Brain pericyte (primary cell): ENCODE data around the gene PCSK6.

ENCODE experiments used
- DNase-seq: peaks from one replicate; pipeline ENCODE4 v3.0.0-alpha.2; 2012; ENCODE audit warnings: low read depth, low spot score

Gene PCSK6

DNA sequence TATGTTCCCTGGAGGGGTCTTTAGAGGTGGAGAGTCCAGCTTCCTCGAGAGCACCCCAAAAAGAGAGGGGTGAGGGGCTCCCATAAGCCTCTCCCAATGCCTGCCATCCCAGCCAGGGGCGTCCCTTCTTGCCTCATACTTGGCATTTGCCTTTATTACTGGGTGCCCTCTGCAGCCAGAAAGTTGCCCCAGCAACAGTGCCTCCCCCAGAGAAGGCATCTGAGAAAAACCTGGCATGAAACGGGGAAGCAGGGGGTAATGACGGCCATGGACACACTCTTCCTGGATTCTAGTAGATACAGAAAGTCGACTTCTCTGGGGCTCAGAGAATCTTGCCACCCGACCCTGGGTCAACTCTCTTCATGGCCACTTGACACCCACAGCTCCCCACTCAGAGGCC lies 90.1 kb downstream of the PCSK6 start:
- DNase-seq = no peak

DNA sequence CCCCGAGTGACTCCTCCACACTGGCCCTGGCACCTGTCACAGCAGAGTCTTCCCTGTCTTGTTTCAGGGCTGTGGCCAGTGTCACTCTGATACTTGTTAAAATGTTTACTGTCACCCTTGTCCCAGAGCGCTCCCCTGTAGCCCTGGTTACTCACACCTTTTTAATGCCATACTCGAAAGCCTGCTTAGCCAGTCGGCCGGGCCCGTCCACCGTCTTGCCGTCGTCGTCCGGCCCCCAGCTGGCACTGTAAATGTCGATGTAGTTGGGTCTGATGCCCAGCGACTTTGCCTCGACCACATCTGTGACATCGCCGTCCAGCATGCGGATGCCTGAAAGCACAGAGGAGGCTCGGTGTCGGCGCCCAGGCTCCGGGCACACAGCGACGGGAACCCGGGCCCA lies 91.3 kb downstream of the PCSK6 start:
- DNase-seq = no peak

DNA sequence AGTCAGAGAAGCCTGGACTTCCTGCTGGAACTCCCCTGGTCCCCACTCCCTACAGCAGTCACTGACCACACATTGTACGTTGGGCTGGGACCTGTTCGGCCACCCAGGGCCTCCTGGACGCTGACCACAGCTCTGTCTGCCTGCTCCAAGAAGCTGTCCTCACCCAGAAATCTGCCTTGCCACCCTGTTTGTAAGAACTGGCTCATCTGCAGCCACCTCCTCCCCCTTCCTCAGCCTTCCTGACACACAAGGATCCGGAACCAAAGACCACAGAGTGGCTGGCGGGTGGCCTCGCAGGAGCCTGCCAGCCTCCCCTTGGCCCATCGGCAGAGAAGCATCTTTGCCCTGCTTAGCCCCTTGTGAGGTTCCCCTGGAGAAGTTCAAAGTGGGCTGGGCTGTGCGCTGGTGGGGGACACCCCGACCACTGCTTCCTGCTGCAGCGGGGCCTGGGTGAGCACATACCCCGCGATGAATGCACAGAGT lies 91.9 kb downstream of the PCSK6 start:
- no peak for DNase-seq

DNA sequence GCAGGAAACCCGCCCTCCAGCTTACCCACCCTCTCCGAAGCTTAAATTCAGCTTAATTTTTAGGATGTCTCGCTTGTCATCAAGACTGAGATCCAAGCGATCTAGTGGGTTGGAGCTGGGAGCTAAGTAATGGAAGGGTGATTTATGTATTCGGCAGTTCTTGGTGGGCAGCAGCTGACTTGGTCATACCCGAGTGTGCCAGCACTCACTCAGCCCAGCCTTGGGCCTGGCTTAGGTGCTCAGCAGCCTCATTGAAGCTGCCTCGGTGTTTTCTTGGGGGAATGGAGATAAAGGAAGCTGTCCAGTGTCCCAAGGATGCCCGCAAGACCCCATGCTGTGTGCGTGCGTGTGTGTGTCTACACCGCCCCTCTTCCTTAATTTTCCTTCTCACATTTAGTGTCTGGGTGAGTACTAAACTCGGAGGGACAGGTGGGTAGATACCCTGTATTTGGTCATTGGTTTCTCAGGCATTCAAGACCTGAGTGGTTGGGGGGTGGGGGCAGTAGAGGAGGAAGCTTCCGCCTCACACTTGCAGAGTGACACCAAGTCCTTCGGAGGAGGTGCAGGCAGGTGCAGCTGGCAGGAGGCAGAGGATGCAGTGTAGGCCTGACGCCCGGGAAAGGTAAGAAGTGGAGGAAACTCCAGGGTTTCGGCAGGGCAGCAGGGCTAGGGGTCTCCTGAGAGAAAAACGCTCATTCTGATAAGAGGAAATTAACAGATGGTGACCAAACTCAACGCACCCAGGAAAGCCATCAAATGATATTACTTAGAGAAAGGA lies 92.8 kb downstream of the PCSK6 start:
- DNase-seq = no peak

DNA sequence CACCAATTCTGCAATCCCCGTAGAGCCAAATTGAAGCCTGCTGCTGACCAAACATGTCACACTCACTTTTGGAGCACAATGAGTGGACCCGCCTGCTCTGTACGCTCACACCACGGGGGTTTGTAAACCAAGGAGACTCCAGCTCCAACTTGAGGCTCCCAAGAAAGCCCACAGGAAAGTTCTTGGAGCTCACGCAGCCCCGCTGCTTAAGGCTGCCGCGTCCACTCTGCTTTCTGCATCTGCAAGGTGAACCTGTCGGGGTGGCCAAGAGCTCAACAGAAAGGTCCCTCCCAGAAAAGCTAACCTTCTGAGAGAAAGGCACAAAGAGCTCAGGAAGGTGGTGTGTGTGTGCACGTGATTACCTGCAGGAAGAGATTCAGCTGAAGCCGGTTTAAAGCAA lies 94.9 kb downstream of the PCSK6 start:
- no peak for DNase-seq

DNA sequence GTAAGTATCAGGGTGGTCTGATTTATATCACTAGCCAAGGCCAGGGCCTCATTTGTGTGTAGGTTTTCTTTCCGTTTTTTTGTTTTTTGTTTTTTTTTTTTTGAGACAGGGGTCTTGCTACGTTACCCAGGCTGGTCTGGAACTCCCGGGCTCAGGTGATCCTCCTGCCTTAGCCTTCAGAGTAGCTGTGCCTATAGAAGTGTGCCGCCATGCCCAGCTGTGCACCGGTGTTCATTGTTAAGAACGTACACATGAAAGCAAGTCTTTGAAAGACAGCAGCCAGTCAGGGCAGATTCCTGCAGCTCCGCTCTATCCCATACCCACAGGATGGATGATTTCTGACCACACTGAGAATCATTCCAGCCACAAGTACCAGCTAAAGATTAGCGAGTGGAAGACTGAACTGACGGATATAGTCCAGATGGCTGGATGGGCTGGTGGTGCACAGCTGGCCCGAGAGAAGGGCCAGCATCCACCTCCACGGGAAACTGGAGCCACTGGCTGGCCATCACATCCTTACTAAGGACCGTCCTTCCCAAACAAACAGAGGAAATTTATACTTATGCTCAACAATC lies 95.4 kb downstream of the PCSK6 start:
- no peak for DNase-seq

DNA sequence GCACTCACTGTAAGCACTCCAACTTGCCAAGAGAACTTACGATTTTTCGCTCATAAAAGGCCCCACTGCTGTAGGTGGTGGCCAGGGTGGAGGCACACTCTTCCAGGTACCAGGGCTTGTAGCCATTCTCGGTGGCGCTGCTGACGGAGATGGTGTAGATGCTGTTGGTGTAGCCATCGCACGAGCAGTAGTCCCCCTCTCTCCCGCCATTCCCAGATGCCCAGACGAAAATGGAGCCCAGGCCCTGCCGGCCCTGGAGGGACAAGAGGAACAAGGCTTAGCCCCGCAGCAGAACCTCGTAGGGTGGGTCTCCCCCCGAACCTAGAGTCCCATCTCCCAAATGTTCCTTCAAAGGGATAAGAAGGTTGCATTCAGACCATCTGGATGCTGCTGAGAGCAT lies 96.3 kb downstream of the PCSK6 start:
- DNase-seq = no peak

DNA sequence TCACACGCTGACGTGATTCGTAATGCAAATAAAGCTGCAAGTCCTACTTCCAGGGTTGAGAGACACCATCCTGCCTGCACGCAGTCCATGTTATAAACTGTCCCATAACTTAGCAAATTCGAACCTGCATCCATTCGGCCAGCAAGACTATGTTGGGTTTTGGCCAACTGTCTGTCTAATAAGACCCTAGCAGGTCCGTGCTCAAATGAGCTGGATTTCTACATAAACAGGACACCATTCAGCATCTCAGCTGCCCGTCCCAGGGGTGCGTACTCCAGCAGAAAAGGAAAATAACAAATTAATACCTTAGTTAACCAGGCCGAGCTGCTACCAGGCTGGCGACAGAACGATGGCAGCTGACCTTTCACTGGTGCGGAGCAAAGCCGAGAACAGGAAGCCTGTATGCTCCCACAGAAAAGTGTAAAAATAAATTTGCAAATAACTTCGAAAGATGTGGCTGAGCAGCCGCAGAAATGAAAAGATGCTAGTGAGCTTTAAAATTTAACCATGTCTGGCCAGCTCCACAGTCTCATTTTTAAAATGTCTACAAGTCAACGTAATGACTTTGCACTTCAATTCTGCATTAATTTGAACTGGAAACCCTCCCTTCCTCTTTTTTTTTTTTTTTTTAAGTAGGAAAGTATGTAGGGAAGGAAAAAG lies 97.4 kb downstream of the PCSK6 start:
- DNase-seq = no peak

DNA sequence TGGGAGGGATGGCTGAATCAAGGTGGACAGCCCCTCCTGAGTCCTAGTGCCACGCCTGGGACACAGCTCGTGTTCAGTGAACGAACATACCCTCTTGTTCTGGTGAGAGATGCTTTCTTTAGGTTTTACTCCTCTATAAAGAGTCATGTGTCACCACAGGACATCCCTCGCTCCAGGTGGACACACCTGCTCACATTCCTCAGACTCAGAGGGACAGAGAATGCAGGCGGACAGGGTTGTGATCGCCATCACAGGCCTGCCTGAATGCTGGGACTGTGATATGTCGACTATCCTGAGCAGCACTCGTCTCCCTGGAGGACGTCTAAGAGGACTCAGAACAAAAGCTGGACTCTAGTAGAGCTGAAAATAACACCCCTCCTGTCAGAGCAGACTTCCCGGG lies 98.1 kb downstream of the PCSK6 start:
- DNase-seq = no peak

DNA sequence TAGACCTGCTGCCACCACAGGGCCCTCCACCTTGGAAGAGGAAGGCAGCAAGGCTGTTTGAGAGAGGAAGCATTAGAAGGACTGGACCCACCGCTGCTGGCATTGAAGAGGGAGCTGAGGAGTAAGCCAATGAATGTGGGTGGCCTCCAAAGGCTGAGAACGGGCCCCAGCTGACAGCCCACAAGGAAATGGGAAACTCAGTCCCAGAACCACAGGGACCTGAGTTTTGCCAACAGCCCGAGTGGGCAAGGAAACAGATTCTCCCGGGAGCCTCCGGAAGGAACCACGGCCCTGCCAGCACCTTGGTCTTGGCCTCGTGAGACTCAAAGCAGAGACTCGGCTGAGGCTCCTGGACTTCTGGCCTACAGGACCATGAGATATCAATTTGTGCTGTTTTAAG lies 99.0 kb downstream of the PCSK6 start:
- no peak for DNase-seq

DNA sequence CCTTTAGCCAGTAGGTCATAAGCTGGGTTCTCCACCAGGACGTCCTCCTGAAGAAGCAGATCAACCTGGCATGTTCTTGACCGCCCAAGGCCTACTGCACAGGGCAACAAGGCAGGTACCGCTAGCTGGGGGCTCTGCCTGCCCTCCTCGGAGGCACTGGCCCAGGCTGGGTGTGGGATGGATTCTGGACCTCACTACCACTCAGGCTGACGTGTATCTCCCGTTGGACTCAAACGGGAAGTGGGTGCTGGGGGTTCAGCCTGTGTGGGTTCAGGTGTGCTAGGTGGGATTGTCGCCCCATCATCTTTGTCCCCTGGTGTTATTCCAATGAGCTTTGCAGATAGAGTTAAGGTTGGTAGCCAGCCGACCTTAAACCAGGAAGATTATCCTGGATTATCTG lies 99.4 kb downstream of the PCSK6 start:
- DNase-seq = no peak

DNA sequence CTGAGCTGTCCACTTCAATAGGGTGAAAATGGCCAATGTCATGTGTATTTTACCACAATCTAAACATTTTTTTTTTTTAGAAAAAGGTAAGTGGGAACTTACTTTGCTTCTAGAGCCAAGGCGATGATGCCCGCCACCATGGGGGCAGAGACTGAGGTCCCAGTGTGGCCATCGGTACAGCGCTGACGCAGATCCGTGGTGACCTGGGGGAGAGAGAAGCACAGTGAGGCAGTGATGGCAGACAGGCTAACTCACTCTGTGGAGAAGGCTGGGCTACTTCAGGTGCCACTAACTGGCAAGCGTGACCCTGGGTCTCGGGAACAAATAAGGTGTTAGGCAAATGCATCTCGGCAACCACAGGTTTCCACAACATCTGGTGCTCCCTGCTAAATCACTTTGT lies 100.1 kb downstream of the PCSK6 start:
- no peak for DNase-seq

DNA sequence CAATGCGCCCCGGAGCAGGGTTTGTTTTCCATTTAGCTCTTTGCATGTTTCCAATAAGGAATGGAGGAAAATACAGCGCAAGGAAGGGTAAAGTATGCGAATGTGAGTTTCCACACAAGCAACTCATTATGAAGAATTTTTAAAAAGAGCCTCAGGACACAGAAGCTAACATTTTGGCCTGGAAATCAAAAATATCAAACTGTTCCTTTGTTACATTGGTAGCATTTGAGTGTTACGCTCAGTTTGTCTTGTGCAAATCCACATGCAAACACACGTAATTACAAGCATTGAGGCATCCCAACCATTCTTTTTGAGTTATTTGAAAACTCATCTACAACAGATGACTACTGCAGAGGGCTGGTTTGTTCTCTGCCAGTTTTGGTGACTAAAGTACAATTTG lies 101.5 kb downstream of the PCSK6 start:
- DNase-seq = no peak

DNA sequence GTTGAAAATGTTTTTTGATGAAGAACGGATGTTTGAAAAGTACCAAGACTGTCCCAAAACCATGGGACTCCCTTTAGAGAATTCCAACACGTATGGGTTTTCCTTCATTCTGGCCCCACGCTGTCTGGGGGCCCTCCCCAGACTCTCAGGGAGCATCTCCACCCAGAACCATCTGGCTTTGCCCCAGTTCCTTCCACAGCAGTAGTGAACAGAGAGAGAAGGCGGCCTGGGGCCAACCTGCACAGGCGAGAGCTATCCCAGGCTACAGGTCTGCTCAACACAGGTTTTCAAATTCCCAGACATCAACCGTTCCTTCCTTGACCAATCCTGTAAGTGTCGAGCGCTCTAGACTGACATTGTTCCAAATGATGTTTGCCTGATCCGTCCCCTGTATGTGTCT lies 101.9 kb downstream of the PCSK6 start:
- DNase-seq = no peak

DNA sequence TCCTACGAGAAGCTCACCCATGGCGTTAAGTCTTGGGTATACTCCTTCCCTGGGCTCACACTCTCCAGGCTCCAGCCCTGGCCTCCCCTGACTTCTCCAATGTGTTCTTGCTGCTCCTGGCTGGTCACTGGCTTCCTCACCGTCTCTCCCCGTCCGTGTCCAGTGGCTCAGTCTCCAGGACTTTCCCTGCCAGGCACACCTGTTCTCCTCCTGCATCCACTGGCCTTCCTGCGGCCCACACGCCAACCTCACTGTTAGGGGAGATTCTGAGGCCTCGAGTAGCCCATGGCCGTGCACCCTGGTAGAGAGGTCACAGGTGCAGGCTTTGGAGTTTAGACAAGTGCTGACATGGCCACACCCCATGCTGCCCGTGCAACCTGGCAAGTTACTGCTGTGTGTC lies 102.5 kb downstream of the PCSK6 start:
- no peak for DNase-seq

DNA sequence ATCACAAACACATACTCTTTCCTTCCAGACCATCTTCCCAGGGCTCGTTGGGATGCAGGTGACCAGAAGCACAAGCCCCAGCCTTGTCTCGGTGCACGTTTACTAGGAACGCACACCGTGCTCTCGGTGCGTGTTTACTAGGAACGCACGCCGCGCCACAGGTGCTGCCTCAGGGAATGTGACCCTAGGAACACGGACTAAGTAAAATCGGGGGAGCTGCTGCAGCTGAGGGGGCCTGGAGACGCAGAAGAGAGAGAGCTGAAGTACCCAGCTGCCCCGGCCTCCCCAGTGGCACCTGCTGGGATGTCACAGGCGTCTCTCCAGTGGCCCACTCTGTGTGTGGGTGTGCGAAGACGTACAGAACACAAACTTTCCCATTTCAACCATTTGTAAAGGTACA lies 103.5 kb downstream of the PCSK6 start:
- no peak for DNase-seq

DNA sequence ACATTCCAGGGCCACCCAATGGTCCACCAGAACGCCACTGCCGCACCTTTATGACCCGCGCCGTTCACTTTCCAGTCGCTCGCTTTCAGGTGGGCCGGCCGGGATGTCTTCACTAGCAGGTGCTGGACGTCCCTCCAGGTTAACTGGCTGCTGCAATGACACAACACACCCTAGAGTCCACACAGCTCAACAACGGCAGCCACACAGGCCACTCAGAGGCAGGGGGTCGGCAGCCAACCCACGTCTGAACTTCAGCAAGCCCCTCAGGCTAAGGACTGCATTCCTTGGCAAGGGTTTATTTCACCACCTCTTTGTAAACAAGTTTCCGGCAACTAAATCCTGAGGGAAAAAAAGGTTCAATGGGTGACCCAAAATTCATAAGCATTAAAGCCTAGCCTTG lies 105.2 kb downstream of the PCSK6 start:
- DNase-seq = no peak

DNA sequence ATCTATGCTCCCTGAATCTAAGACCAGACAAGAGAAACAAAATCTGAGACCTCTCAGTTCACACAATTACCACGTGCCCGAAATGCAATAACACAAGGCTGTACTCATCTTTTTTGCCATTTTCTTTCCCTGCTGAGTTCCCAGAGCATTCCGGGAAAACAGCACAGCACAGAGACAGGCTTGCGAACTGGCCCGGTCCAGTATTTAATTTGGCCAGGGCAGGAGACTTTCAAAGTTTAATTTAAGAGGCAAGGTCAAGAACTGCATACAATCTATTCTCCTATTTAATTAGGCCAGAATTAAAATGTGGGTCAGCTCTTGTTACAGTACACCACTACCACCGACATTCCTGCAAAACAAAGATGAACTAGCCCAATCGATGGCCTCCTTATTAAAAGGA lies 107.0 kb downstream of the PCSK6 start:
- DNase-seq = no peak

DNA sequence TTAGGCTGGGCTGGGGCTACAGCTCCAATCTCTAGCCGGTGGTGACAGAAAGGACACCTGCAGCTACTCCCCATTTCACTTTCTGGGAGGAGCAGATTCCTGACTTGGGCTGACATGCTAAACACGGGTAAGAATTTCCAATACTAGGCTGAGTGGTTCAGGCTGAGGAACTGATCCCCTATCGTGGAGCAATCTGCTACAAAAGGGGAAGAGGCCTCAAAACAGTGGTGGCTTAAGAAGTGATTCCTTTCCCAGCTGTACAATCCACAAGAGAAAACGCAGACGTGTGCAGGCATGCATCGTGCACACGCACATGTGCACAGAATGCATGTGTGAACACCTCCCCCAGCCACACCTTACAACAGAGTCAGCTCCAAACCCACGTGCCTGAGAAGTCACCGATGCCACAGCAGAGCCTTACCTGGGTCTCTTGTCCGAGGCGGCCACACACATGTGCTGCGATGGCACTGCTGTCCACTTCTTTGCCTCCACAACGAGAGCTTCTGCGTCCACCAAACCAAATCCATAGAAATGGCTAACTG lies 107.8 kb downstream of the PCSK6 start:
- DNase-seq = no peak

DNA sequence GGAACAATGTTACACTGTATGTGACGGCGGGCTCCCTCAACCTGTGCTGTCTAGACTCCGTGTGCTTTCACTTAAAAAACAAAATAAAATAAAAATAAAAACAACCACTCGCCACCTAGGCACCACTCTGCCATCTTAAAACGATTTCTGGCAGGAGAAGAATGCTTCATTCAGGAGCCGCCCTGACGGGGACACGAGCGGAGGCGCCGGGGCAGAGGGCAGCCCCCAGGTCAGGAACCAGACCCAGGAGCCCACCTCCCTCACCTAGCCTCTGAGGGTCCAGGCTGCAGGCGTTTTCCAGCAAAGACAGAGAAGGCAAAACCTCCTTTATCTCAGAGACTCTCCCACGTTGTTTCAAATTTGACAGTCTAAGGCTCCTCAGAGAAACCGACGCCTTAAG lies 109.4 kb downstream of the PCSK6 start:
- no peak for DNase-seq

DNA sequence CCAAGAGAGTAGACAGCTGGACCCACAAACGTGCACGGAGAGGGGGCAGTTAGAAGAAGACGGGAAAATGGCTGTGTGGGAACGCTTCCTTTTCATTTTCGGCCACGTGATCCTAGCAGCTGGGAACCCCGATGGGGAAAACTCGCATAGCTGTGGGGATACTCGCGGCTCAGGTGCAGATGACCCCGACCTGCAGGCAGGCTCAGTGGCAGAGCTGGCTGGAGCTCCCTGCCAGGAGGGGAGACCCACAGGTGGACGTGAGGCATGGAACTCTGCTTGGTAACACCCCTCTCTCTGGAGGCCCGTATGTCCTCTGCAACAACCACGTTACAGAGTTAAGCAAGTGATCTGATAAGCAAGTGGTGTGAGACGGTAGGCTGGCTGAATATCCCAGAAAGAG lies 109.9 kb downstream of the PCSK6 start:
- no peak for DNase-seq

DNA sequence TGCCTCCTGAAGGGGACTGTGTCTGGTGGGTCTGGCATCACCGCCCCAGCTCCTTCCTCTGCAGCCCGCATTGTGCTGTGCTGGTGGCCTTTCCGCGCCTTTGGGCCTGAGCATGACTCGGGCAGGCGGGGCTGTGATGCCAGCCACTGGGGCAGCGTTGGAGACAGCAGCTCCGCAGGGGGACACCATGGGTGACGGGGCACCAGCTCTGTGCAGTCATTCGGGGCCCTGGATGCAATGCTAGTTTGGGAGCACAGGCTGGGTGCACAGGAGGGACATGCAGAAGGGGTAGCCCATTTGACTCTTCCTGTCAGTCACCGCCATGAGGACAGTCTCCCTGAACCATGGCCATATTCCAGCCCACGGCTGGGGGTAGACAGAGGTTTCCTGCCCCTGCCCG lies 110.6 kb downstream of the PCSK6 start:
- DNase-seq = no peak
